Right atrium auricular region (tissue), 2 donors: Measurements from ENCODE around the gene TMA7B. TPM values are rescaled to one million over a fixed set of nuclear protein-coding genes. Genes with fewer than 3 reads are reported as not detected.

Experiments
- DNase-seq: peaks from one replicate; pipeline ENCODE4 v3.0.0-alpha.2; 2019; ENCODE audit warnings: low spot score
- H3K27ac ChIP-seq, 2 donors: fragments of 200-600 bp; sonication (generic); 1 replicate in 1 of 2; 2 replicates in 1 of 2; pipeline ENCODE4 v1.5.1; 2016 to 2019
- H3K27me3 ChIP-seq, 2 donors: fragments of 200-600 bp; sonication (generic); one replicate each; pipeline versions ENCODE4 v1.5.1 to v1.6.0; 2017 to 2019
- H3K36me3 ChIP-seq: fragments of 200-600 bp; sonication (generic); one replicate; pipeline ENCODE4 v1.5.1; 2016
- H3K4me1 ChIP-seq, 2 donors: fragments of 200-600 bp; sonication (generic); one replicate each; pipeline versions ENCODE4 v1.5.1 to v1.6.0; 2017 to 2019
- H3K4me3 ChIP-seq, 2 donors: fragments of 200-600 bp; sonication (generic); 1 replicate in 1 of 2; 2 replicates in 1 of 2; pipeline ENCODE4 v1.5.1; 2017 to 2019; ENCODE audit warnings: mild to moderate bottlenecking in 1 of 2, moderate library complexity in 1 of 2
- H3K9me3 ChIP-seq, 2 donors: fragments of 200-600 bp; sonication (generic); one replicate each; pipeline ENCODE4 v1.5.1; 2019
- CTCF ChIP-seq, 2 donors: fragments of 200-600 bp; sonication (generic); IDR thresholded peaks; one replicate each; pipeline ENCODE4 v1.5.1; 2019; ENCODE audit warnings: antibody characterized with exemption in 2 of 2
- total RNA-seq, 2 donors: library from RNA; depleted of rRNA; stranded (reverse); fragments of >200 nt; gene quantifications; one replicate each; pipeline ENCODE4 v1.1.0, GENCODE V29; 2016

The TMA7B gene
- total RNA-seq, 2 donors from 2014 or later, result not detected

GRCh38 chr22:39952347-39952746, 7.8 kb upstream of the TMA7B start:
- no peak for DNase-seq

GRCh38 chr22:39953101-39953500, 7.1 kb upstream of the TMA7B start:
- no peak overlapping the region for H3K27ac ChIP-seq
- no peak for TF ChIP-seq CTCF (IDR thresholded peaks at IDR 0.05)
- no peak for DNase-seq
- H3K36me3 ChIP-seq, result no peaks in the 10 kb centered on the region
- H3K27me3 ChIP-seq, result no peaks in the 10 kb centered on the region
- peaks cover 0 to 12% of the 10 kb centered on the region in 2 donors for H3K4me1 ChIP-seq
- no peak overlapping the region for H3K4me3 ChIP-seq
- H3K9me3 ChIP-seq, result no peaks in the 10 kb centered on the region

More at GRCh38 chr22:39952347-39952746, 7.8 kb upstream of the TMA7B start:
- Histone ChIP-seq H3K36me3 (no peaks in the 10 kb centered on the region), H3K4me3 (no peak overlapping the region), H3K4me1 (peaks cover 0 to 12% of the 10 kb centered on the region in 2 donors), H3K9me3 (no peaks in the 10 kb centered on the region), H3K27ac (no peak overlapping the region), H3K27me3 (no peaks in the 10 kb centered on the region)
- no peak for TF ChIP-seq CTCF (IDR thresholded peaks at IDR 0.05)

- H3K27me3 ChIP-seq, result no peaks in the 10 kb centered on the region
- peaks cover 0 to 18% of the 10 kb centered on the region in 2 donors for H3K4me1 ChIP-seq
- no peak overlapping the region for H3K4me3 ChIP-seq
- no peak for DNase-seq
- TF ChIP-seq CTCF (IDR thresholded peaks at IDR 0.05), result no peak
- no peaks in the 10 kb centered on the region for H3K36me3 ChIP-seq
- H3K27ac ChIP-seq, result no peak overlapping the region
- H3K9me3 ChIP-seq, result no peaks in the 10 kb centered on the region
These were observed 5.6 kb upstream of the TMA7B start for GRCh38 chr22:39954584-39955055.

- no peak for DNase-seq
- no peak overlapping the region for H3K4me3 ChIP-seq
- H3K4me1 ChIP-seq, result peaks cover 0 to 21% of the 10 kb centered on the region in 2 donors
- H3K27me3 ChIP-seq, result no peaks in the 10 kb centered on the region
- TF ChIP-seq CTCF (IDR thresholded peaks at IDR 0.05), result no peak
- no peaks in the 10 kb centered on the region for H3K36me3 ChIP-seq
- no peaks in the 10 kb centered on the region for H3K9me3 ChIP-seq
- H3K27ac ChIP-seq, result no peak overlapping the region
These were observed 4.5 kb upstream of the TMA7B start for GRCh38 chr22:39955675-39956074.

- Histone ChIP-seq H3K27ac (no peak overlapping the region), H3K4me1 (peaks cover 0 to 21% of the 10 kb centered on the region in 2 donors), H3K4me3 (no peak overlapping the region), H3K36me3 (no peaks in the 10 kb centered on the region), H3K9me3 (no peaks in the 10 kb centered on the region), H3K27me3 (no peaks in the 10 kb centered on the region)
- no peak for DNase-seq
- TF ChIP-seq CTCF (IDR thresholded peaks at IDR 0.05), result no peak
These were observed 3.1 kb upstream of the TMA7B start for GRCh38 chr22:39956932-39957664.
